DND-41 (cell line): ENCODE results near the gene PSG2.
"Not testable (repeated sequence)": the region's sequence is repeated elsewhere in the genome, so short reads cannot be mapped to it uniquely, and the experiment has no call there.

Experiments
- CTCF ChIP-seq: IDR thresholded peaks from 2 replicates; pipeline ENCODE4 v1.5.1; 2012; ENCODE audit warnings: borderline replicate concordance, low read length, moderate library complexity, mild to moderate bottlenecking; ENCODE audit not compliant: poor library complexity, severe bottlenecking; ENCODE audit errors: extremely low read depth
- EZH2 ChIP-seq: IDR thresholded peaks from 3 replicates; pipeline ENCODE4 v1.6.1; 2012; ENCODE audit warnings: borderline replicate concordance, low read depth, mild to moderate bottlenecking, moderate library complexity, low read length, inconsistent platforms; ENCODE audit not compliant: severe bottlenecking

GRCh38 chr19:43043492-43044180, 38.9 kb downstream of the PSG2 start:
- not testable (repeated sequence) for TF ChIP-seq CTCF, EZH2
